HG03025 (cell line): Measurements from ENCODE around the gene C19orf85.
"Not testable (repeated sequence)": the region's sequence is repeated elsewhere in the genome, so short reads cannot be mapped to it uniquely, and the experiment has no call there.

ENCODE experiments used
- ATAC-seq: cut with Tn5 transposase; IDR thresholded peaks from one replicate; pipeline ENCODE4 v1.9.1; 2021; ENCODE audit warnings: mild to moderate bottlenecking, moderate library complexity; ENCODE audit not compliant: unreplicated experiment, low FRiP score

C19orf85 gene

GRCh38 chr19:55464662-55465054 lies at the start of gene C19orf85:
Gene C19orf85, minus strand, starts transcription at chr19:55464751. Its CDS starts 197 bp downstream, at chr19:55464554.
- no peak for ATAC-seq

- ATAC-seq, result no peak
These were observed 43.6 kb upstream of the C19orf85 start for GRCh38 chr19:55508120-55508519.

GRCh38 chr19:55504981-55505380 lies 40.4 kb upstream of the C19orf85 start:
- no peak for ATAC-seq

- no peak for ATAC-seq
These were observed 39.7 kb upstream of the C19orf85 start for GRCh38 chr19:55504252-55504603.

GRCh38 chr19:55503502-55504251 lies 39.1 kb upstream of the C19orf85 start:
- ATAC-seq, result peak; percentile 85

GRCh38 chr19:55503157-55503501 lies 38.6 kb upstream of the C19orf85 start:
- no peak for ATAC-seq

GRCh38 chr19:55502197-55502952 lies 37.8 kb upstream of the C19orf85 start:
- ATAC-seq, result no peak

- ATAC-seq, result no peak
These were observed 35.9 kb upstream of the C19orf85 start for GRCh38 chr19:55500368-55500952.

GRCh38 chr19:55498246-55498840 lies 33.8 kb upstream of the C19orf85 start:
- no peak for ATAC-seq

- no peak for ATAC-seq
These were observed 33.2 kb upstream of the C19orf85 start for GRCh38 chr19:55497763-55498162.

GRCh38 chr19:55496820-55497219 lies 32.3 kb upstream of the C19orf85 start:
- not testable (repeated sequence) for ATAC-seq

- no peak for ATAC-seq
These were observed 31.2 kb upstream of the C19orf85 start for GRCh38 chr19:55495646-55496349.

GRCh38 chr19:55494172-55494761 lies 29.7 kb upstream of the C19orf85 start:
- no peak for ATAC-seq

- no peak for ATAC-seq
These were observed 29.2 kb upstream of the C19orf85 start for GRCh38 chr19:55493645-55494171.

- no peak for ATAC-seq
These were observed 28.6 kb upstream of the C19orf85 start for GRCh38 chr19:55493052-55493644.

GRCh38 chr19:55492362-55492944 lies 27.9 kb upstream of the C19orf85 start:
- no peak for ATAC-seq

GRCh38 chr19:55491546-55492360 lies 27.2 kb upstream of the C19orf85 start:
- no peak for ATAC-seq
